Retina (tissue), 1 donor: ENCODE measurements around the gene CCZ1.
"Not testable (repeated sequence)": the region's sequence is repeated elsewhere in the genome, so short reads cannot be mapped to it uniquely, and the experiment has no call there.

ENCODE experiments used
- DNase-seq: peaks from one replicate; pipeline ENCODE4 v3.0.0-alpha.2; 2016

The CCZ1 gene

DNA sequence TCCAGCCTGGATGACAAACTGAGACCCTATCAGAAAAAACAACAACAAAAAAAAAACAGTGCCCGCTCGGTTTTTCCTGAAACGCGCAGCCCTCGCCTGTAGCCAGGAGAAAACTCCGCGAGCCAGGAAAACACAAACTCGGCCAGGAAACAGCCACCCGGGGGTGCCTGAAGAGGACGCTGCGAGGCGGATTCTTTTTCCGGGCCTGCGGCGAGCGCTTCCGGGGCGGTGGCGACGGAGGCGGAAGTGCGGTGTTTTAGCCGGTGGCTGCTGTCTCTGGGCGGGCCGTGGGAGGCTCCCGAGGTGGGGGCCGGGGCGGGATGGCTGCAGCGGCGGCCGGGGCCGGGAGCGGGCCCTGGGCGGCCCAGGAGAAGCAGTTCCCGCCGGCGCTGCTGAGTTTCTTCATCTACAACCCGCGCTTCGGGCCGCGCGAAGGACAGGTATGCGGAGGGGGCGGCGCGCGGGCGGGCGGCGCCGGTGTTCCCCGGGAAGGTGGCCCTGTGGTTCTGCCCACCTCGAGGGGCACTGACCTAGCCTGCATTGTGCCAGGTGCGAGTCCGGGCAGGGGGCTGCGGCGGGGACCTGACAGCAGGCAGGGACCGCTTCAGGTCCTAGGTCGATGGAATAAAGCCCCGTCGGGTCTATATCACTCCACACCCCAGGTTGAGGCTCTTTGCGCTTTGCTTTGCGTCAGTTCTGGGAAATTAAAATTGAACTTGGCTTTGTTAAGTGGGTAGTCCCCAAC lies at the start of gene CCZ1:
TSS of gene CCZ1 (plus strand) at position 254 of the 745 bp plus-strand sequence. CDS start at position 321, 67 bp downstream.
- peak; percentile 73 for DNase-seq

GRCh38 chr7:5850944-5851343 lies 47.6 kb upstream of the CCZ1 start:
- no peak for DNase-seq

GRCh38 chr7:5854738-5855137 lies 43.8 kb upstream of the CCZ1 start:
- DNase-seq = no peak

DNA sequence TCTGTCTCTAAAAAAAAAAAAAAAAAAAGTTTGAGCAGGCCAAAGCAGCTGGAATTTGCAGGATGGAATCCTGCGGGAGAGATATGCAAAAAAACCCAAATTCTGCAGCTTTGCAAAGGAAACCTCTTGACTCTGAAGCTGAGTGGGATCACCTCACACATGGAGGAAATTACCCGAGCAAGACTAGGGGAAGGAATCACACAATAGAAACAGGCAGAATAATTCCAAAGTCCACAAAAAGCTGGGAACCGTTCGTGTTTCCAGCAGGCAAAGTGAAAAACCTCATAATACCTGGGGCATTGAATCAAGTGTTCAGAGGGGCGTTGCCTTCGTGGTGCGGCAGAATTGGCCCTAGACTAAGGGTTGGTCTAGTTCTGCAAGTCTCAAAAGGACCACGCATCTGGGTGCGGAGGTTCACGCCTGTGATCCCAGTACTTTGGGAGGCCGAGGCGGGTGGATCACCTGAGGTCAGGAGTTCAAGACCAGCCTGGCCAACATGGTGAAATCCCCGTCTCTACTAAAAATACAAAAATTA lies 41.4 kb upstream of the CCZ1 start:
- DNase-seq = not testable (repeated sequence)

DNA sequence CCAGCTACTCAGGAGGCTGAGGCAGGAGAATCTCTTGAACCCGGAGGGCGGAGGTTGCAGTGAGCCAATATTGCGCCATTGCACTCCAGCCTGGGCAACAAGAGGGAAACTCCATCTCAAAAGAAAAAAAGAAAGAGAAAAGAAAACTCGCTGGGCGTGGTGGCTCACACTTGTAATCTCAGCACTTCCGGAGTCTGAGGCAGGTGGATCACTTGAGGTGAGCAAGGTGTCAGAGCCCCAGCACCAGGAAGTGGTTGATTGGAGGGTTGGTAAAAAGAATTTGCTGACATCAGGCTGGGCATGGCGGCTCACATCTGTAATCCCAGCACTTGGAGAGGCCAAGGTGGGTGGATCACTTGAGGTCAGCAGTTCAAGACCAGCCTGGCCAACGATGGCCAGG lies 40.0 kb upstream of the CCZ1 start:
- DNase-seq = not testable (repeated sequence)

- DNase-seq = not testable (repeated sequence)
Observed at GRCh38 chr7:5861281-5861680, 37.3 kb upstream of the CCZ1 start.

DNA sequence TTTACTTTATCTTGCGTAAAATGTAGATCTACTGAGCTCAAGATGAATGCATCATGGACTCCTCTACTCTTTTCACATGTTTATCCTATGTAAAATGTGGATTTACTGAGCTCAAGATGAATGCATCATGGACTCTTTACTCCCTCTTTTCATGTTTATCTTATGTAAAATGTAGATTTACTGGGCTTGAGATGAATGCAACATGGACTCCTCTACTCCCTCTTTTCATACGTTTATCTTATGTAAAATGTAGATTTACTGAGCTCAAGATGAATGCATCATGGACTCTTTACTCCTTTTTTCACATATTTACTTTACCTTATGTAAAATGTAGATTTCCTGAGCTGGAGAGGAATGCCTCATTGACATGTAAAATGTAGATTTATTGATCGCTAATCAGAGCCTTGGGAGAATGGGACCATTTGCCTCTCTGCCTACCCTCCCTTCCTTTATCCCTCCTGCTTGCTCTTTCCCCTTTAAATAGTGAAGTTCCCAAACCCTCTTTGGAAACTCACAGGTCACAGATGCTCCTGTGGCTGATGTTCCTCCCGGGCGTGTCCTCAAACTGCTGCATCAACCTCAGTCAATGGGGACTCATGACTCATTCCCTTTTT lies 35.7 kb upstream of the CCZ1 start:
- DNase-seq = not testable (repeated sequence)

- not testable (repeated sequence) for DNase-seq
Observed at GRCh38 chr7:5865279-5865931, 33.1 kb upstream of the CCZ1 start.

DNA sequence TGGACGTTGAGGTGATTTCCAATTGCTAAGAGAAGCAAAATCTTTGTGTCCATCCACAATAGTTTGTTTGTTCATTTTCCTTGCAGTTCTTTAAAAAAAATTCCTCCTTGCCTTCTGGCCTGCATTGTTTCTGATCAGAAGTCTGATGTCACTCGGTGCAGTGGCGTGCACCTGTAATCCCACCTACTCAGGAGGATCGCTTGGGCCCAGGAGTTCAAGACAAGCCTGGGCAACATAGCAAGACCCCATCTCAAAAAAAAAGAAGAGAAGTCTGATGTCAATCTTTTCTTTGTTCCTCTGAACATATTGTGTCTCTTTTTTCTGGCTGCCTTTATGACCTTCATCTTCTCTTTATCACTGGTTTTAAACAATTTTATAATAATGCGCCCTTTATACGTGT lies 31.5 kb upstream of the CCZ1 start:
- DNase-seq = no peak

DNA sequence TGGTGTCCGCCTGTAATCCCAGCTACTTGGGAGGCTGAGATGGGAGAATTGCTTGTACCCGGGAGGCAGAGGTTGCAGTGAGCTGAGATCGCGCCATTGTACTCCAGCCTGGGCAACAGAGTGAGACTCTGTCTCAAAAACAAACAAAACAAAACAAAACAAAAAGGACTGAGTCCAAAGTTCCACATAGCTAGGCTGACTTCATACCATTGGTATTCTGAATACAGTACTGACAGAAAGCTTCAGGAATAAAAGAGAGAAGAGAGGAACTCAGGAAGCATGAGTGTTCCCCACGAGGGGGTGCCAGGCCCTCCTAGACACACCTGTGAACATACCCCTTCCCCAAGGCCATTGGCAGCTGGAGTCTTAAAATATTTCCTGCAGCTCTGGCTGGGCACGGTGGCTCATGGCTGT lies 29.6 kb upstream of the CCZ1 start:
- not testable (repeated sequence) for DNase-seq

GRCh38 chr7:5869691-5870090 lies 28.8 kb upstream of the CCZ1 start:
- no peak for DNase-seq

DNA sequence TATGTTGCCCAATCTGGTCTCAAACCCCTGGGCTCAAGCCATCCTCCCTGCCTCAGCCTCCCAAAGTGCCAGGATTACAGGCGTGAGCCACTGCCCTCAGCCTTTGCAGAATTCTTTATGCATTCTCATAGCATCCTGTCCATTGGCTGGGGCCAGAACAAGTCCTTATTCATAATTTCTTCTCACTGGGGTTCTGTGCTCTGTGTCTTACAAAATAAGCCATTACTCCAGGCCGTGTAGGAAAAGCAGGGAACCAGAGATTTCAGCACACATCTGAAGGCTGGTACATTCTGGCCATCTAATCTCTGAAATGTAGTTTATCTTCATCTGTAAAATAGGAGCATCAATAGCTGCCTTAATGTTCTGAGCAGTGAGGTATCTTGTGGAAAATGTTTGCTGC lies 28.2 kb upstream of the CCZ1 start:
- DNase-seq = no peak

DNA sequence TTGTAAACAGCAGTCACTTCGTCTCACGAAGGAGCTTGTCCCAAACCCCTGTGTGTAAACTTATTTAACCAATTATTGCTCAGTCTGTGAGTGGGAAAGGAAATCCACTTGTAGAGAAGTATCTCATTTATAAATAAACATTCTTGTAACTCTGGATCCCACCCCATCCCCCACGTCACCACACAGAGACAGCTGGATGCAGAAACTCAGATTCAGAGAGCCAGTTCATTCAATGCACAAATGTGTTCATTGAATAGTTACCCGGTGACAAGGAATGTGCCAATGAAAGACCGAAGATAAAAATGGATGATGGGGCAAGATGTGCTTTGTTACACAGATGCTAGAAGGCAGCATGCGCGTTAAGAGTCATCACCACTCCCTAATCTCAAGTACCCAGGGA lies 26.2 kb upstream of the CCZ1 start:
- no peak for DNase-seq

DNA sequence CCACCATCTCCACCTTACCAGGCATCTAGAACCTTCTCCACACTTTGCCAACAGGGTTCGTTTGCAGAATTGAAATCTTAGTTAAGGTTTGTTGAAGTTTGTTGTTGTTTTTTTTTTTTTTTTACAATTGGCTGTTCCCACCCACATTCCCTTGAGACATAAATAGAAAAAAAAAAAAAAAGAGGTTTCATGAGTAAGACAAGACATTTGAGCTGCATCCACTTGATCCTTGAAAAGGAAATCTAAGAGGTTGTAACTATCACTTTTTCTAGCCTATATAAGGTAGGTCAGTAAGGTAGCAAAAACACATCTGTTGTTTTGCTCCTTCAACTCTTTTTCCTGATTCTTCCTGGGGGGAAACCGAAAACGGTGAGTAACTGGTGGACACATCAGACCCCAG lies 18.9 kb upstream of the CCZ1 start:
- DNase-seq = not testable (repeated sequence)

DNA sequence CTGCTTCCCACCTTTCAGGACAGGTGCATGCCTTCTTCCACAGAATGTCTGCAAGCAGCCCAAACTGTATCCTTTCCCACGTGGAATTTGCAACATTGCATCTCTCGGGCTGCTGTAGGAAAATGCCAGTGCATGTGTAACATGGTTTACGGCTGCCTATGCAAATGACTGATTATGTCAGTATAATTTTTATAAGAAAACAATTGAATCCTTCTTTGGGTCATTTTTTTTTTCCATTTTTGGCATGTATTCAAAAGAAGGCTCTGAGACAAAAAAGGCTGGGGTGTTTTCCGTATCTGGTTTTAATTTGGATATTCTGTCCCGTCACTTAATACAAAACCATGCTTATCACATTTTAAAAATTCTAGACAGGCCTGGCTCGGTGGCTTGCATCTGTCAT lies 18.4 kb upstream of the CCZ1 start:
- DNase-seq = not testable (repeated sequence)

DNA sequence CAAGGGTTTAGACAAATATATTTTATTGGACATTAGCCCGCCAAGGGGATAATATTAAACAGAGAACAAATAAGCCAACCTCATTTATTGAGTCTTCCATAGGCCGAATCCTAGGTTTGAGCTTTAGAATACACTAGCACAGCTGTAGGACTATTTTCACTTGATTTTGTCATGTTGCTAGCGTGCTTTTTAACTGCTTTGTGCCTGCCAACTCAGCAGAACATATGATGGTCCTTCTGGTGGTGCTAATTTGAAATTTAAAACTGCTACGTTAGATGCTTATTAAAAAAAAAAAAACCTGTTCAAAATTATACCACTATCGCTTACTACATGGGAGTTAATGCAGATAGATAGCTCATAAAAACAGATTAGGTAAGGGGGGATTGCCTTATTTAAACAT lies 14.1 kb upstream of the CCZ1 start:
- DNase-seq = not testable (repeated sequence)

- DNase-seq = not testable (repeated sequence)
Observed at GRCh38 chr7:5888021-5888420, 10.5 kb upstream of the CCZ1 start.

DNA sequence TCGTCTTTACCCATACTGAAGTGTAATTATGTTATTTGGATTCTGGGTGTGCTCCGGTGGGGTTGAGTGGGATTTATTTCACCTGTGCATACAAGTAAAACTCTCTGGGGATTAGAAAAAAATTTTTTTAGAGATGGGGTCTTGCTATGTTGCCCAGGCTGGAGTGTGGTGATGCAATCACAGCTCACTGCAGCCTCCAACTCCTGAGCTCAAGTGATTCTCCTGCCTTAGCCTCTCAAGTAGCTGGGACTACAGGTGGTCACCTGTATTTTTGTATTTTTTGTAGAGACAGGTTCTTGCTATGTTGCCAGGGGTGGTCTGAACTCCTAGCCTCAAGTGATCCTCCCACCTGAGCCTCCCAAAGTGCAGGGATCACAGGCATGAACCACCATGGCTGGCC lies 8.3 kb upstream of the CCZ1 start:
- not testable (repeated sequence) for DNase-seq

GRCh38 chr7:5892498-5892897 lies 6.0 kb upstream of the CCZ1 start:
- no peak for DNase-seq

- peak; percentile 12 for DNase-seq
Observed at GRCh38 chr7:5897369-5897919, 1.1 kb upstream of the CCZ1 start.

DNA sequence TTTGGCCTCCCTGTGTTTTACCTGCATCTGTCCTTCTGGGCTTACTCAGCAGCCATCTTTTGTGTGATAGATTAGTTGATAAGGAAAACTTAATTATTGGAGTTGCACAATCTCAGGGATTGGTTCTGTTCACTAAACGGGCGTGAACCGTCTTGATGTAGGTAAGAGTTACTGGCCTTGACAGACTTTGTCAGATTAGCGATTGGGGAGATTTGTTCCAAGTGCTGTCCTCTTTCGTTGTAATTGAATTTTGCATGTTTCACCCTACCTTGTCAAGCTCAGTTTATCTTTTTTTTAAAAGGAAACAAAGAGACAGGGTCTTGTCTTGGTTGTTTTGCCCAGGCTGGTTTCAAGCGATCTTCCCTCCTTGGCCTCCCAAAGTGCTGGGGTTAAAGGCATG lies 4.5 kb downstream of the CCZ1 start:
- not testable (repeated sequence) for DNase-seq

DNA sequence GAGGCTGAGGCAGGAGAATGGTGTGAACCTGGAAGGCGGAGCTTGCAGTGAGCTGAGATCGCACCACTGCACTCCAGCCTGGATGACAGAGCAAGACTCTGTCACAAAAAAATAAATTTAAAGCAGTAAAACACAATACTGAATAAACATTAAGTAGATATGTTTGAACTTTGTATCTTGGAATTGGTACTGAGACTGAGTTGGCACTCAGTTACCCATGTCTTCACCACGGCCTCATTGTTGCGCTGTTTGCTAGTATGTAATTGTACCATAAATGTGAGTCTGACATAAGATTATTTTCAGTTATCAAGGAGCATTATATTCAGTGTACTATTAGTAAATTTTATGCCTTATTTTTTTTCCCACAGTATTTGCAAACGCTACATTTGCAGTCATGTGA lies 6.2 kb downstream of the CCZ1 start:
- not testable (repeated sequence) for DNase-seq

GRCh38 chr7:5908835-5909234 lies 10.3 kb downstream of the CCZ1 start:
- DNase-seq = not testable (repeated sequence)
